NCI-H1694 (cell line): ENCODE results near the gene C1QTNF2.

Experiments
- DNase-seq: peaks from one replicate; lab custom pipeline; 2025; lab: John Stamatoyannopoulos, UW

The C1QTNF2 gene

GRCh38 chr5:160369990-160370712 is at the start of gene C1QTNF2:
C1QTNF2 (minus strand) TSS chr5:160370626; CDS start chr5:160355011, 15,615 bp downstream.
- DNase-seq = no peak

- DNase-seq = no peak
Observed at GRCh38 chr5:160420331-160420610, 49.8 kb upstream of the C1QTNF2 start.

- no peak for DNase-seq
Observed at GRCh38 chr5:160419458-160420330, 49.3 kb upstream of the C1QTNF2 start.

- peak; percentile 85 for DNase-seq
Observed at GRCh38 chr5:160418561-160419457, 48.4 kb upstream of the C1QTNF2 start, which contains the start of gene SLU7. SLU7 (minus strand) TSS chr5:160419081; CDS start chr5:160415294, 3,787 bp downstream.

- peak; percentile 77 for DNase-seq
Observed at GRCh38 chr5:160399402-160400353, 29.3 kb upstream of the C1QTNF2 start, which contains the start of gene FAM200C. FAM200C (minus strand) TSS chr5:160400054; CDS start chr5:160395490, 4,564 bp downstream.

- DNase-seq = no peak
Observed at GRCh38 chr5:160398806-160399205, 28.4 kb upstream of the C1QTNF2 start.

- DNase-seq = no peak
Observed at GRCh38 chr5:160397492-160397891, 27.1 kb upstream of the C1QTNF2 start.

- no peak for DNase-seq
Observed at GRCh38 chr5:160395111-160395510, 24.7 kb upstream of the C1QTNF2 start.

GRCh38 chr5:160390787-160391696 is 20.6 kb upstream of the C1QTNF2 start:
- DNase-seq = no peak

- no peak for DNase-seq
Observed at GRCh38 chr5:160387445-160387844, 17.0 kb upstream of the C1QTNF2 start.

GRCh38 chr5:160385496-160385895 is 15.1 kb upstream of the C1QTNF2 start:
- no peak for DNase-seq

- no peak for DNase-seq
Observed at GRCh38 chr5:160384681-160385080, 14.3 kb upstream of the C1QTNF2 start.

- peak; percentile 34 for DNase-seq
Observed at GRCh38 chr5:160382346-160382745, 11.9 kb upstream of the C1QTNF2 start.

- no peak for DNase-seq
Observed at GRCh38 chr5:160380041-160380440, 9.6 kb upstream of the C1QTNF2 start.

GRCh38 chr5:160379511-160379910 is 9.1 kb upstream of the C1QTNF2 start:
- DNase-seq = no peak

GRCh38 chr5:160378330-160378729 is 7.9 kb upstream of the C1QTNF2 start:
- DNase-seq = no peak

- no peak for DNase-seq
Observed at GRCh38 chr5:160377651-160378050, 7.2 kb upstream of the C1QTNF2 start.

GRCh38 chr5:160376416-160376815 is 6.0 kb upstream of the C1QTNF2 start:
- DNase-seq = no peak

- no peak for DNase-seq
Observed at GRCh38 chr5:160375701-160376100, 5.3 kb upstream of the C1QTNF2 start.

GRCh38 chr5:160375166-160375565 is 4.7 kb upstream of the C1QTNF2 start:
- DNase-seq = no peak
